Fibroblast of villous mesenchyme (primary cell): Measurements from ENCODE around the gene ANO2. TPM values are rescaled to one million over a fixed set of nuclear protein-coding genes. Genes with fewer than 3 reads are reported as not detected.

Source experiments
- DNase-seq: peaks from one replicate; pipeline ENCODE4 v3.0.0-alpha.2; 2010; ENCODE audit warnings: low read depth
- H3K4me3 ChIP-seq: 2 replicates; pipeline ENCODE4 v1.5.1; 2011; ENCODE audit warnings: low read depth, mild to moderate bottlenecking, low read length
- total RNA-seq: library from RNA; depleted of rRNA; stranded (reverse); fragments of >200 nt; gene quantifications from 2 replicates; pipeline ENCODE4 v1.2.3, GENCODE V29; 2012
- TF ChIP-seq, protein P1 (sequence below): IDR thresholded peaks from 2 replicates; pipeline ENCODE4 v1.5.1; 2012; ENCODE audit warnings: low read depth, mild to moderate bottlenecking, low read length; ENCODE audit not compliant: insufficient read depth

The ANO2 gene
- total RNA-seq, 1 donor: 0.43 TPM

DNA sequence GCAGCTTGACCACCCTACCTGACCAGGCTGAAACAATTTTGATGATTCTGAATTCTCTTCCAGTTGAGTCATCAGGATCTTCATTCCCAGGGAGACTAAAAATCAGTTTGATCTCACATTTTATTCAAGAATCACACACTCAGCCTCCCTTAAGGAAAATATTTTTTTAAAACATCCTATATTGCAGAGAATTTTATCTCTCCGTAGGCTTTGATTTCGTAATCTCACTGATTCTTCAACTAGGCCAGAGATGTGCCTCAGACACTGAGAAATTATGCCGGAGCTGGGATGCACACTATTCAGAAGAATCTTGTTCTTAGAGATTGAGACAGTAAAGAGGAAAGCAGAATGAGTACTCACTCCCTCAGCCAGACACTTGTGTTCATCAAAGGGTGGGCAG is 7.0 kb upstream of the ANO2 start:
- no peak overlapping the region for H3K4me3 ChIP-seq
- TF ChIP-seq, protein P1, sequence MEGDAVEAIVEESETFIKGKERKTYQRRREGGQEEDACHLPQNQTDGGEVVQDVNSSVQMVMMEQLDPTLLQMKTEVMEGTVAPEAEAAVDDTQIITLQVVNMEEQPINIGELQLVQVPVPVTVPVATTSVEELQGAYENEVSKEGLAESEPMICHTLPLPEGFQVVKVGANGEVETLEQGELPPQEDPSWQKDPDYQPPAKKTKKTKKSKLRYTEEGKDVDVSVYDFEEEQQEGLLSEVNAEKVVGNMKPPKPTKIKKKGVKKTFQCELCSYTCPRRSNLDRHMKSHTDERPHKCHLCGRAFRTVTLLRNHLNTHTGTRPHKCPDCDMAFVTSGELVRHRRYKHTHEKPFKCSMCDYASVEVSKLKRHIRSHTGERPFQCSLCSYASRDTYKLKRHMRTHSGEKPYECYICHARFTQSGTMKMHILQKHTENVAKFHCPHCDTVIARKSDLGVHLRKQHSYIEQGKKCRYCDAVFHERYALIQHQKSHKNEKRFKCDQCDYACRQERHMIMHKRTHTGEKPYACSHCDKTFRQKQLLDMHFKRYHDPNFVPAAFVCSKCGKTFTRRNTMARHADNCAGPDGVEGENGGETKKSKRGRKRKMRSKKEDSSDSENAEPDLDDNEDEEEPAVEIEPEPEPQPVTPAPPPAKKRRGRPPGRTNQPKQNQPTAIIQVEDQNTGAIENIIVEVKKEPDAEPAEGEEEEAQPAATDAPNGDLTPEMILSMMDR: no peak
- DNase-seq: no peak

DNA sequence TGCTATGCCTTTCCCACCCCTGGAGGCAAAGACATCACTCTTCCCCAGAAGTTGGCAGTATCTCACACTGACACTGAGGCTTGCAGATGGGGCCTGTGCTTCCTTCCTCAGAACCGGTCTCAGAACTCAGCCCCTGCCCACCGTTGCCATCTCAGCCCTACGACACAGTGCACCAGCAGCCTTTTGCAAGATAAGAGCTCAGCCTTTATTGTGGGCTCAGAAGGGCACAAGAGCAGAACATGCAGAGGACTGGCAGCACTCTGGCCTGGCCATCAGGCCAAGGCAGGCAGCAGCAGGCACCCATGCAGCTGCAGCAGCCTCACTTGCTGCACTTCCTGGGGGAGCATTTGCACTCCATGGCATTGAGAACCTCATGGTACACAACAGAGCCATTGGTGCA is 3.6 kb upstream of the ANO2 start:
- TF ChIP-seq, protein P1: no peak
- DNase-seq: no peak
- no peak overlapping the region for H3K4me3 ChIP-seq

DNA sequence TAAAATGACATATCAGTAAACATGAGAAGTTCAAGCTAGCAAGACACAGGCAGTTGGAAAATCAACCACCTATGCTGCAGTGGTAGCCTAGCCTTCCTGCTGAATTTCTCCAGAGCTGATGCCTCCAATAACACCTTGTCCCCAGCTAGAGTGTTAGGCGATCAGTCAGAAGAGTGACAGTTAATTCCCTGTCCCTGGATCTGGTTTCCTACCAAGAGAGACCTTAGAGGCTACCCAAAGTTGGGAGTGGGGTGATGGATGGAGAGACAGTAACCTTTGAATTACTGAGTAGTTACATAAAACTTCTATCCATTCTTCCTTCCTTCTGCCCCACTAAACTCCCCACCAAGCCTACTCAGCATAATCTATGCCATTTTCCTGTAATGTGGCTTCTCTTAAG is 1.9 kb upstream of the ANO2 start:
- DNase-seq: no peak
- TF ChIP-seq, protein P1: no peak
- no peak overlapping the region for H3K4me3 ChIP-seq

DNA sequence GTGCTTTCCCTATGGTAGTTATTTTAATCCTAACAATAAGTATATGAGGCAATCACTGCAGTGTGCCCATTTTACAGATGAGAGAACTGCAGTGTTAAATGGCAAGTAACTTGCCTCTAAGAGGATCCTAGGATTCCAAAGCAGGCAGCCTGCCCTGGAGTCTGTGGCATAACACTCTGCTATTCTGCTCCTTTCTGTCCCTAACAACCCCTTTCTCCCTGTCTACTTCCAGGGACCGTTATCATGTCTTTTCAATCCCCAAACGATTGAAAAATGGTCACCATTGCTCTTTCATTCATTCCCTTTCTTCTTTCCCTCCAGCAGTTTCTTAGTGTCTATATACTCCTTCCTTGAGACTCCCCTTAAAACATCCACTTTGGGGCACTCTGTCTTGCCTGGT is 1.3 kb upstream of the ANO2 start:
- TF ChIP-seq, protein P1: no peak
- H3K4me3 ChIP-seq: no peak overlapping the region
- DNase-seq: no peak

DNA sequence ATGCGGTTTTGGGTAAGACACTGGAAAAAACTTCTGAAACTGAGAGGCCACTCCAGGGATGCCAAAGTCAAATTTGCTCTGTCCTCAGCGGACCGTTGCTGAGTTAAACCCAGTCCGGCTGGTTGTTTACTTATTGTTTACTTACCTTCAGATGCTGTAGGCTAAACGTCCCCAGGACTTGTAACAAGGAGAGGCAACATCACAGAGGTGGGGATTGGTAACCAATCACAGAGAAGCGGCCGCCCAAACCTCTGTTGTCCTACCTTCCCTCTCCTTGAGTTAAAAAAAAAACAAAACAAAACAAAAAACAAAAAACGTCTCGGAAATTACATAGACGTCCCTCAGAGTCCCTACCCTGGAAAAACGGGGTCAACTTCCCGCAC is 380 bp downstream of the ANO2 start:
- no peak for DNase-seq
- peak overlapping the region; percentile 35 for H3K4me3 ChIP-seq
- TF ChIP-seq, protein P1: no peak

DNA sequence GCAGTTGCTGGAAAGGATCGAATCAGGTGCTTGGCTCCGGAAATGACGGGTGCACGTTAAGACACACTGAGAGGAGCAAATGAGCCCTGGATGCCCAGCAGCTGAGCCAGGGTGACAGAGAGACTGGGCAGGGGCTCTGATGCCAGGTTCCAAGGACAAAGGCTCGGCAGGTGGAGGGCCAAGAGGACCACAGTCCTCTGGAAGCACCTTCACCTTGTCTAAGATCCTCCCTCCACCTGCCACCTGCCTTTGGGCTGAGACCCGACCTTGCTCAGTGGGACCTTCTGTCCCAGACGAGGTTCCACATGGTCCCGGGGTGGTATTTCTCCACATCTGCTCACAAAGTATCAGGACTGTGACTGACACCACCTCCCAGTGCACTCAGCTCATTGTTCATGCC is 1.0 kb downstream of the ANO2 start:
- TF ChIP-seq, protein P1: no peak
- no peak for DNase-seq
- no peak overlapping the region for H3K4me3 ChIP-seq

DNA sequence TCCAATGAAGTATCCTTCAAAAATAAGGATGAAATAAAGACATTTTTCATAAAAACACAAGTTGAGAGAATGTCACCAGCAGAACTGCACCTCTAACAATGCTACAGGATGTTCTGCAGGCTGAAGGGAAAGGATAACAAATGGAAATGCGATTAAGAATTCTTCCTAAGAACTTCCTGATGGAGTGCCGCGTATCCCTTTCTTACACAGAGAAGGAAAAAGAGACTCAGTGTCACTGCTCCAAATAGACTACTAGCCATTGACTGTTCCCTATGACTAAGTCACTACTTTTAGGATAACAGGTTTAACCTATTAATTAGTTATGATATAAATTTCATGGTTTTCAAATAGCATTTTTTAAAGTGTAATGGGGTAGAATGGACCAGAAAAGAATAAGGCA is 3.2 kb downstream of the ANO2 start:
- no peak for DNase-seq
- TF ChIP-seq, protein P1: no peak
- H3K4me3 ChIP-seq: no peak overlapping the region
